ENCODE results near the gene SLC12A3.

Gene SLC12A3

GRCh38 chr16:56894331-56894917 is 29.4 kb downstream of the SLC12A3 start:
- no peak for DNase-seq (ENCODE audit: extremely low spot score)
- ChIA-PET POLR2A (no interaction called here), CTCF (interaction anchor here (0.5 kb wide), 1 partner anchor 159 kb away, joined by 3 read pairs; no protein-coding TSS in a partner anchor)
- TF ChIP-seq FOXA1 (IDR thresholded peaks at IDR 0.05) (no peak), LEF1 (IDR thresholded peaks at IDR 0.05; ENCODE audit: borderline replicate concordance) (no peak), FOXM1 (IDR thresholded peaks at IDR 0.05; ENCODE audit: borderline replicate concordance) (no peak), NFRKB (IDR thresholded peaks at IDR 0.05) (no peak), FOXK2 (IDR thresholded peaks at IDR 0.05) (no peak), CTBP1 (IDR thresholded peaks at IDR 0.05; ENCODE audit: borderline replicate concordance) (no peak), TARDBP (IDR thresholded peaks at IDR 0.05) (no peak), L3MBTL2 (conservative IDR thresholded peaks at IDR 0.05) (no peak), HDGF (IDR thresholded peaks at IDR 0.05; ENCODE audit: borderline replicate concordance) (no peak), BHLHE40 (IDR thresholded peaks at IDR 0.05; ENCODE audit: borderline replicate concordance) (no peak)

GRCh38 chr16:56895813-56896212 is 30.8 kb downstream of the SLC12A3 start:
- POLR2A ChIA-PET, result no interaction called here
- TF ChIP-seq HDGF (IDR thresholded peaks at IDR 0.05; ENCODE audit: borderline replicate concordance) (no peak), BHLHE40 (IDR thresholded peaks at IDR 0.05; ENCODE audit: borderline replicate concordance) (no peak), LEF1 (IDR thresholded peaks at IDR 0.05; ENCODE audit: borderline replicate concordance) (no peak), SP1 (IDR thresholded peaks at IDR 0.05) (no peak), NFRKB (IDR thresholded peaks at IDR 0.05) (no peak), FOXK2 (IDR thresholded peaks at IDR 0.05) (no peak), L3MBTL2 (conservative IDR thresholded peaks at IDR 0.05) (no peak), PKNOX1 (IDR thresholded peaks at IDR 0.05) (no peak), ELF4 (IDR thresholded peaks at IDR 0.05) (no peak), ZNF384 (IDR thresholded peaks at IDR 0.05) (no peak), FOXA1 (IDR thresholded peaks at IDR 0.05) (no peak), CTBP1 (IDR thresholded peaks at IDR 0.05; ENCODE audit: borderline replicate concordance) (no peak), FOXM1 (IDR thresholded peaks at IDR 0.05; ENCODE audit: borderline replicate concordance) (no peak), SUZ12 (IDR thresholded peaks at IDR 0.05) (no peak), ARNT (IDR thresholded peaks at IDR 0.05) (no peak), TARDBP (IDR thresholded peaks at IDR 0.05) (no peak)
- CTCF ChIA-PET, result no interaction called here
- no peak for DNase-seq (ENCODE audit: extremely low spot score)

GRCh38 chr16:56896244-56896643 is 31.2 kb downstream of the SLC12A3 start:
- ChIA-PET CTCF (no interaction called here), POLR2A (interaction anchor here (1.8 kb wide), 1 partner anchor 35 kb away, joined by 4 read pairs; the partner anchor contains the start of gene HERPUD1)
- TF ChIP-seq ARNT (IDR thresholded peaks at IDR 0.05) (no peak), FOXA1 (IDR thresholded peaks at IDR 0.05) (no peak), HDGF (IDR thresholded peaks at IDR 0.05; ENCODE audit: borderline replicate concordance) (no peak), L3MBTL2 (conservative IDR thresholded peaks at IDR 0.05) (no peak), BHLHE40 (IDR thresholded peaks at IDR 0.05; ENCODE audit: borderline replicate concordance) (no peak), SP1 (IDR thresholded peaks at IDR 0.05) (no peak), SUZ12 (IDR thresholded peaks at IDR 0.05) (no peak), NFRKB (IDR thresholded peaks at IDR 0.05) (no peak), TARDBP (IDR thresholded peaks at IDR 0.05) (no peak), CTBP1 (IDR thresholded peaks at IDR 0.05; ENCODE audit: borderline replicate concordance) (no peak), ELF4 (IDR thresholded peaks at IDR 0.05) (no peak), FOXK2 (IDR thresholded peaks at IDR 0.05) (no peak), PKNOX1 (IDR thresholded peaks at IDR 0.05) (no peak), LEF1 (IDR thresholded peaks at IDR 0.05; ENCODE audit: borderline replicate concordance) (no peak), ZNF384 (IDR thresholded peaks at IDR 0.05) (no peak), FOXM1 (IDR thresholded peaks at IDR 0.05; ENCODE audit: borderline replicate concordance) (no peak)
- no peak for DNase-seq (ENCODE audit: extremely low spot score)

- TF ChIP-seq SP1 (IDR thresholded peaks at IDR 0.05) (no peak), CTBP1 (IDR thresholded peaks at IDR 0.05; ENCODE audit: borderline replicate concordance) (no peak), LEF1 (IDR thresholded peaks at IDR 0.05; ENCODE audit: borderline replicate concordance) (no peak), NFRKB (IDR thresholded peaks at IDR 0.05) (no peak), FOXM1 (IDR thresholded peaks at IDR 0.05; ENCODE audit: borderline replicate concordance) (no peak), FOXK2 (IDR thresholded peaks at IDR 0.05) (no peak), ELF4 (IDR thresholded peaks at IDR 0.05) (no peak), ZNF384 (IDR thresholded peaks at IDR 0.05) (no peak), BHLHE40 (IDR thresholded peaks at IDR 0.05; ENCODE audit: borderline replicate concordance) (no peak), PKNOX1 (IDR thresholded peaks at IDR 0.05) (no peak), FOXA1 (IDR thresholded peaks at IDR 0.05) (no peak), SUZ12 (IDR thresholded peaks at IDR 0.05) (no peak), L3MBTL2 (conservative IDR thresholded peaks at IDR 0.05) (no peak), ARNT (IDR thresholded peaks at IDR 0.05) (no peak), HDGF (IDR thresholded peaks at IDR 0.05; ENCODE audit: borderline replicate concordance) (no peak), TARDBP (IDR thresholded peaks at IDR 0.05) (no peak)
- ChIA-PET CTCF (no interaction called here), POLR2A (interaction anchor here (1.8 kb wide), 1 partner anchor 34 kb away, joined by 4 read pairs; the partner anchor contains the start of gene HERPUD1)
- no peak for DNase-seq (ENCODE audit: extremely low spot score)
Observed at GRCh38 chr16:56897026-56897799, 32.2 kb downstream of the SLC12A3 start.

- no peak for DNase-seq (ENCODE audit: extremely low spot score)
- TF ChIP-seq ZNF384 (IDR thresholded peaks at IDR 0.05) (no peak), LEF1 (IDR thresholded peaks at IDR 0.05; ENCODE audit: borderline replicate concordance) (no peak), FOXK2 (IDR thresholded peaks at IDR 0.05) (no peak), PKNOX1 (IDR thresholded peaks at IDR 0.05) (no peak), FOXA1 (IDR thresholded peaks at IDR 0.05) (no peak), CTBP1 (IDR thresholded peaks at IDR 0.05; ENCODE audit: borderline replicate concordance) (no peak), NFRKB (IDR thresholded peaks at IDR 0.05) (no peak), FOXM1 (IDR thresholded peaks at IDR 0.05; ENCODE audit: borderline replicate concordance) (no peak), ARNT (IDR thresholded peaks at IDR 0.05) (no peak), TARDBP (IDR thresholded peaks at IDR 0.05) (no peak)
Observed at GRCh38 chr16:56898847-56899246, 33.8 kb downstream of the SLC12A3 start.

More at GRCh38 chr16:56898847-56899246, 33.8 kb downstream of the SLC12A3 start:
- POLR2A ChIA-PET, result no interaction called here
- CTCF ChIA-PET, result no interaction called here
